ENCODE results near the gene DCAF6. TPM values are rescaled to one million over a fixed set of nuclear protein-coding genes. Genes with fewer than 3 reads are reported as not detected.
A peak's percentile ranks its signal among the peaks of the same experiment; 100 is the strongest.

DCAF6 gene
- total and polyA plus RNA-seq, 7 experiments from 2014 or later, result 8.4 to 32.7 (median 27.9) TPM

DNA sequence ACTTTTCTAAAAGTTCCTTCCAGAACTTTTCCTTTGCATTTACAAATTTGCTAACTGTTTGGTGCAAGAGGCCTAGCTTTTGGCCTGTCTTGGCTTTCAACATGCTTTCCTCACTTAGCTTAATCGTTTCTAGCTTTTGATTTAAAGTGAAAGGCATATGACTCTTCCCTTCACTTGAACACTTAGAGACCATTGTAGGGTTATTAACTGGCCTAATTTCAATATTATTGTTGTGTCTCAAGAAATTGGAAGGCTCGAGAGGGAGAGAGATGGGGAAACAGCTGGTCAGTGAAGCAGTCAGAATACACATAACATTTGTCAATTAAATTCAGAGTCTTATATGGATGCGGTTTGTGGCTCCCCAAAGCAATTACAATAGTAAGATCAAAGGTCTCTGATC lies 63.4 kb downstream of the DCAF6 start:
- Mint-ChIP-seq H3K27ac (no peak overlapping the region), H3K4me3 (no peak overlapping the region), H3K9me3 (no peaks in the 10 kb centered on the region), H3K4me1 (peaks cover 0 to 8% (median 3%) of the 10 kb centered on the region in 7 donors), H3K36me3 (peaks cover 3 to 54% (median 34%) of the 10 kb centered on the region in 5 donors), H3K27me3 (no peaks in the 10 kb centered on the region)
- Histone ChIP-seq H3K4me3 (ENCODE audit: low read length) (no peak overlapping the region), H3K27me3 (ENCODE audit: control insufficient read depth in 2 of 2, insufficient read depth in 2 of 2, low read length in 2 of 2) (no peaks in the 10 kb centered on the region), H3K9me3 (ENCODE audit: control insufficient read depth in 2 of 3, low read length in 3 of 3) (no peaks in the 10 kb centered on the region), H3K4me1 (ENCODE audit: control insufficient read depth in 2 of 2, insufficient read depth in 2 of 2, low read length in 2 of 2) (no peaks in the 10 kb centered on the region), H3K36me3 (ENCODE audit: control insufficient read depth in 2 of 3, insufficient read depth in 3 of 3, low read length in 3 of 3) (peaks cover 0 to 4% (median 0%) of the 10 kb centered on the region in 3 experiments), H3K27ac (ENCODE audit: low read depth, low read length) (no peak overlapping the region)
- POLR2A ChIA-PET, result no interaction called here
- CTCF ChIA-PET, result no interaction called here
- DNase-seq (no peak), ATAC-seq (no peak)
- intact Hi-C loops (cut with micrococcal nuclease), result no loop called here

DNA sequence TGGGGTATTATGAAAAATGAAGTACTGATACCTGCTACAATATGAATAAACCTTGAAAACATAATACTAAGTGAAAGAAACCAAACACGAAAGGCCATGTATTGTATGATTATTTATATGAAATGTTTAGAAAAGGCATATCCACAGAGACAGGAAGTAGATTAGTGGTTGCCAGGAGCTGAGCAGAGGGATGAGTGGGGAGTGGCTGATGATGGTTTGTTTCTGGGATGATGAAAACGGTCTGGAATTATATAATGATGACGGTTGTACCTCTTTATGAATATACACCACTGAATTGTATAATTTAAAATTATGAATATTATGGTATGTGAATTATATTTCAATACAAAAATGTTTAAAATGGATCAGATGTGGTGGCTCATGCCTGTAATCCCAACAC lies 64.2 kb downstream of the DCAF6 start:
- no peaks in the 10 kb centered on the region for H3K9me3 ChIP-seq (ENCODE audit: control insufficient read depth in 2 of 3, low read length in 3 of 3)
- no peak for ATAC-seq
- H3K4me3 ChIP-seq (ENCODE audit: low read length), result no peak overlapping the region
- Mint-ChIP-seq H3K9me3 (no peaks in the 10 kb centered on the region), H3K27ac (peak overlapping the region in 1 of 9 donors; percentile 48), H3K4me1 (peaks cover 0 to 8% (median 3%) of the 10 kb centered on the region in 7 donors), H3K4me3 (no peak overlapping the region), H3K36me3 (peaks cover 3 to 51% (median 31%) of the 10 kb centered on the region in 5 donors), H3K27me3 (no peaks in the 10 kb centered on the region)
- no peak for DNase-seq
- H3K36me3 ChIP-seq (ENCODE audit: control insufficient read depth in 2 of 3, insufficient read depth in 3 of 3, low read length in 3 of 3), result peaks cover 0 to 4% (median 0%) of the 10 kb centered on the region in 3 experiments
- ChIA-PET CTCF (no interaction called here), POLR2A (interaction anchor here (0.6 kb wide), 1 partner anchor 1986 kb away, joined by 3 read pairs; no protein-coding TSS in a partner anchor)
- no peaks in the 10 kb centered on the region for H3K4me1 ChIP-seq (ENCODE audit: control insufficient read depth in 2 of 2, insufficient read depth in 2 of 2, low read length in 2 of 2)
- no peaks in the 10 kb centered on the region for H3K27me3 ChIP-seq (ENCODE audit: control insufficient read depth in 2 of 2, insufficient read depth in 2 of 2, low read length in 2 of 2)
- intact Hi-C loops (cut with micrococcal nuclease), result no loop called here
- H3K27ac ChIP-seq (ENCODE audit: low read depth, low read length), result no peak overlapping the region

DNA sequence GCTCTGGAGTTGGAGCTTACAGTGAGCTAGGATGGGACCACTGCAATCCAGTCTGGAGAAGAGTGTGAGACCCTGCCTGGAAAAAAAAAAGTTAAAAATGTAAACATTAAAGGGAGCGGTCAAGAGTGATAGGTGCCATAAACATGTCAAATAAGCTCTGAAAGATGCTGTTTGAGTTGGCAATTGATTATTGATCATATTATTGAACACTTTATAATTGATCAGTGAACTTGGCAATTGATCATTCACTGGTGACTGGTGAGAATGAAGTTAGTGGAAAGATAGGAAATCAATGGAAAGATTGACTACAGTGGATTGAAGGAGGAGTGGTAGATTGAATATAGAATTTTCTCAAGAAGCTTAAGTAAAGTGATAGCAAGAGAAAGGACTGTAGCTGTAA lies 64.7 kb downstream of the DCAF6 start:
- POLR2A ChIA-PET, result interaction anchor here (0.6 kb wide), 1 partner anchor 1986 kb away, joined by 3 read pairs; no protein-coding TSS in a partner anchor
- ATAC-seq, result no peak

DNA sequence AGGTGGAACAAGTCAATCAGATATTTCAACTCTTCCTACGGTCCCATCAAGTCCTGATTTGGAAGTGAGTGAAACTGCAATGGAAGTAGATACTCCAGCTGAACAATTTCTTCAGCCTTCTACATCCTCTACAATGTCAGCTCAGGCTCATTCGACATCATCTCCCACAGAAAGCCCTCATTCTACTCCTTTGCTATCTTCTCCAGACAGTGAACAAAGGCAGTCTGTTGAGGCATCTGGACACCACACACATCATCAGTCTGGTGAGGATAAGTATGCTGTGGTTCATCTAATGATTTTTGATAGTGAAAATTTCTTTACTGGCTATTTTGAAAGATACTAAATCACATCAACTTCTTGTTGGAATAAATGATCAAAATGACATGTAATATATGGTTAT lies 68.0 kb downstream of the DCAF6 start:
- H3K4me1 Mint-ChIP-seq, result peaks cover 2 to 18% (median 4%) of the 10 kb centered on the region in 7 donors
- H3K27ac Mint-ChIP-seq, result peak overlapping the region in 1 of 9 donors; percentile 37
- peaks cover 0 to 4% (median 3%) of the 10 kb centered on the region in 3 experiments for H3K36me3 ChIP-seq (ENCODE audit: control insufficient read depth in 2 of 3, insufficient read depth in 3 of 3, low read length in 3 of 3)
- DNase-seq (no peak), ATAC-seq (no peak)
- ChIA-PET CTCF (no interaction called here), POLR2A (no interaction called here)
- peaks cover 17 to 56% (median 40%) of the 10 kb centered on the region in 5 donors for H3K36me3 Mint-ChIP-seq
- H3K4me3 Mint-ChIP-seq, result no peak overlapping the region
- intact Hi-C loops (cut with micrococcal nuclease), result no loop called here
- no peaks in the 10 kb centered on the region for H3K27me3 Mint-ChIP-seq
- H3K27ac ChIP-seq (ENCODE audit: low read depth, low read length), result no peak overlapping the region
- H3K9me3 ChIP-seq (ENCODE audit: control insufficient read depth in 2 of 3, low read length in 3 of 3), result no peaks in the 10 kb centered on the region
- no peak overlapping the region for H3K4me3 ChIP-seq (ENCODE audit: low read length)
- H3K4me1 ChIP-seq (ENCODE audit: control insufficient read depth in 2 of 2, insufficient read depth in 2 of 2, low read length in 2 of 2), result no peaks in the 10 kb centered on the region
- no peaks in the 10 kb centered on the region for H3K27me3 ChIP-seq (ENCODE audit: control insufficient read depth in 2 of 2, insufficient read depth in 2 of 2, low read length in 2 of 2)
- H3K9me3 Mint-ChIP-seq, result no peaks in the 10 kb centered on the region

More for the DNA sequence above, 64.7 kb downstream of the DCAF6 start:
- no peaks in the 10 kb centered on the region for H3K9me3 Mint-ChIP-seq
- peak overlapping the region in 1 of 9 donors; percentile 43 for H3K27ac Mint-ChIP-seq
- H3K27me3 Mint-ChIP-seq, result no peaks in the 10 kb centered on the region
- Histone ChIP-seq H3K27ac (ENCODE audit: low read depth, low read length) (no peak overlapping the region), H3K27me3 (ENCODE audit: control insufficient read depth in 2 of 2, insufficient read depth in 2 of 2, low read length in 2 of 2) (no peaks in the 10 kb centered on the region), H3K36me3 (ENCODE audit: control insufficient read depth in 2 of 3, insufficient read depth in 3 of 3, low read length in 3 of 3) (peaks cover 0 to 4% (median 0%) of the 10 kb centered on the region in 3 experiments), H3K4me3 (ENCODE audit: low read length) (no peak overlapping the region), H3K4me1 (ENCODE audit: control insufficient read depth in 2 of 2, insufficient read depth in 2 of 2, low read length in 2 of 2) (no peaks in the 10 kb centered on the region), H3K9me3 (ENCODE audit: control insufficient read depth in 2 of 3, low read length in 3 of 3) (no peaks in the 10 kb centered on the region)
- peaks cover 3 to 49% (median 29%) of the 10 kb centered on the region in 5 donors for H3K36me3 Mint-ChIP-seq
- intact Hi-C loops (cut with micrococcal nuclease), result no loop called here
- CTCF ChIA-PET, result no interaction called here
- H3K4me1 Mint-ChIP-seq, result peaks cover 0 to 7% (median 3%) of the 10 kb centered on the region in 7 donors
- DNase-seq, result no peak
- no peak overlapping the region for H3K4me3 Mint-ChIP-seq

DNA sequence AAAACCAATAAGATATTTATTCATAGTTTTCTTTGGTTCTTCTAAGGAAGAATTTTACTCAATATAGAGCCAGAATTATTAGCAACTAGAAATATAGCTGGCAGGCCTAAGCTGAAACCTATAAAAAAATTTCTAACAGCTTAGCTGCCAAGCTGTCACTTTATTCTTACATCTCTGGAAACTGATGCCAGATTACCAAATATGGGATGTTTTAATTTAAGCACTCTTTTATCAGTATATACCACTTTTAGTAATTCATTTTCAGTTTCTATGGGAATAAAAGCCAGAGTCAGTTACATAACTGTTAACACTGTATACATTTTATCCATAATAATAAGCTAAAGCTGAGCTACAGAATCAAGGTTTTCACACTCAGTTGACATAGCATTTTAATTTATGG lies 69.0 kb downstream of the DCAF6 start:
- POLR2A ChIA-PET, result no interaction called here
- H3K4me1 Mint-ChIP-seq, result peaks cover 2 to 19% (median 5%) of the 10 kb centered on the region in 7 donors
- intact Hi-C loops (cut with micrococcal nuclease), result no loop called here

DNA sequence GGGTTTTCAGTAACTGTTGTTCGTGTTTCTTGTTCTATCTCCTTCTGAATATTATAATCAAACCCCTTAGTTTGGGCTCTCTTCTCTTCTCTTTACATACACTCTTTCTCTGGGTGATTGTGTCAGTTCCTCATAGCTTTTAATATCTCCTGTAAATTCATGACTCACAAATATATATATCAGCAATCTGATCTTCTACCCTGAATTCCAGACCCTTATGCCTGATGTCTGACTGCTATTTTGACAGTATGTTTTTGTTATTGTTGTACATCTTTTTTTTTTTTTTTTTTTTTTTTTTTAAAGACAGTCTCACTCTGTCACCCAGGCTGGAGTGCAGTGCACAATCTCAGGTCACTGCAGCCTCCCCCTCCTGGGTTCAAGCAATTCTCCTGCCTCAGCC lies 71.2 kb downstream of the DCAF6 start:
- H3K36me3 Mint-ChIP-seq, result peaks cover 15 to 49% (median 35%) of the 10 kb centered on the region in 5 donors
- no peak overlapping the region for H3K27ac ChIP-seq (ENCODE audit: low read depth, low read length)
- no peak overlapping the region for H3K27ac Mint-ChIP-seq
- no peak overlapping the region for H3K4me3 Mint-ChIP-seq
- intact Hi-C loops (cut with micrococcal nuclease), result no loop called here
- H3K27me3 Mint-ChIP-seq, result no peaks in the 10 kb centered on the region
- H3K4me1 Mint-ChIP-seq, result peaks cover 2 to 19% (median 5%) of the 10 kb centered on the region in 7 donors
- H3K27me3 ChIP-seq (ENCODE audit: control insufficient read depth in 2 of 2, insufficient read depth in 2 of 2, low read length in 2 of 2), result no peaks in the 10 kb centered on the region
- H3K36me3 ChIP-seq (ENCODE audit: control insufficient read depth in 2 of 3, insufficient read depth in 3 of 3, low read length in 3 of 3), result peaks cover 1 to 4% (median 3%) of the 10 kb centered on the region in 3 experiments
- no peak overlapping the region for H3K4me3 ChIP-seq (ENCODE audit: low read length)
- H3K4me1 ChIP-seq (ENCODE audit: control insufficient read depth in 2 of 2, insufficient read depth in 2 of 2, low read length in 2 of 2), result no peaks in the 10 kb centered on the region
- no peaks in the 10 kb centered on the region for H3K9me3 ChIP-seq (ENCODE audit: control insufficient read depth in 2 of 3, low read length in 3 of 3)
- POLR2A ChIA-PET, result no interaction called here
- CTCF ChIA-PET, result no interaction called here
- no peaks in the 10 kb centered on the region for H3K9me3 Mint-ChIP-seq
- no peak for ATAC-seq
- DNase-seq, result no peak

More for the DNA sequence above, 69.0 kb downstream of the DCAF6 start:
- peaks cover 18 to 57% (median 42%) of the 10 kb centered on the region in 5 donors for H3K36me3 Mint-ChIP-seq
- no peak overlapping the region for H3K27ac Mint-ChIP-seq
- no peaks in the 10 kb centered on the region for H3K9me3 ChIP-seq (ENCODE audit: control insufficient read depth in 2 of 3, low read length in 3 of 3)
- H3K27ac ChIP-seq (ENCODE audit: low read depth, low read length), result no peak overlapping the region
- ATAC-seq (no peak), DNase-seq (no peak)
- H3K9me3 Mint-ChIP-seq, result no peaks in the 10 kb centered on the region
- H3K4me3 Mint-ChIP-seq, result no peak overlapping the region
- peaks cover 0 to 4% (median 3%) of the 10 kb centered on the region in 3 experiments for H3K36me3 ChIP-seq (ENCODE audit: control insufficient read depth in 2 of 3, insufficient read depth in 3 of 3, low read length in 3 of 3)
- H3K27me3 ChIP-seq (ENCODE audit: control insufficient read depth in 2 of 2, insufficient read depth in 2 of 2, low read length in 2 of 2), result no peaks in the 10 kb centered on the region
- H3K27me3 Mint-ChIP-seq, result no peaks in the 10 kb centered on the region
- H3K4me1 ChIP-seq (ENCODE audit: control insufficient read depth in 2 of 2, insufficient read depth in 2 of 2, low read length in 2 of 2), result no peaks in the 10 kb centered on the region
- CTCF ChIA-PET, result no interaction called here
- H3K4me3 ChIP-seq (ENCODE audit: low read length), result no peak overlapping the region

DNA sequence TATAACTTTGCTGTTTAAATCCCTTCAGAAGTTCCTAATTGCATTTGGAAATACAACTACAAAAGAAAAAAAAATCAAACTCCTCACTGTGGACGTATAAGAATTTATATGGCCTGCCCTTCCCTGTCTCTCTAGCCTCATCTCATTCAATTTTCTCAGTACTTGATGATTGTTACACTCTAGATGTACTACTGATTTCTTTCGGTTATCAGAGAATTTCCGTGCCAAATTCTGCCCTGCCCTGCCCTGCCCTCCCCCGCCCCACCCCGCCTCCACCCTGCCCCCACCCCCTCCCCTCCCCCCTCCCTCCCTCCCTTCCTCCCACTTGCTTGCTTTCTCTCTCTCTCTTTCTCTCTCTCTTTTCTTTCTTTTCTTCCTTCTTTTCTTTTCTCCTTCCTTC lies 72.1 kb downstream of the DCAF6 start:
- Histone ChIP-seq H3K27ac (ENCODE audit: low read depth, low read length) (no peak overlapping the region), H3K9me3 (ENCODE audit: control insufficient read depth in 2 of 3, low read length in 3 of 3) (no peaks in the 10 kb centered on the region), H3K36me3 (ENCODE audit: control insufficient read depth in 2 of 3, insufficient read depth in 3 of 3, low read length in 3 of 3) (peaks cover 3 to 8% (median 4%) of the 10 kb centered on the region in 3 experiments), H3K4me1 (ENCODE audit: control insufficient read depth in 2 of 2, insufficient read depth in 2 of 2, low read length in 2 of 2) (no peaks in the 10 kb centered on the region), H3K4me3 (ENCODE audit: low read length) (no peak overlapping the region), H3K27me3 (ENCODE audit: control insufficient read depth in 2 of 2, insufficient read depth in 2 of 2, low read length in 2 of 2) (no peaks in the 10 kb centered on the region)
- H3K4me1 Mint-ChIP-seq, result peaks cover 2 to 19% (median 5%) of the 10 kb centered on the region in 7 donors
- no peaks in the 10 kb centered on the region for H3K9me3 Mint-ChIP-seq
- no peaks in the 10 kb centered on the region for H3K27me3 Mint-ChIP-seq
- peaks cover 15 to 52% (median 38%) of the 10 kb centered on the region in 5 donors for H3K36me3 Mint-ChIP-seq
- ChIA-PET CTCF (no interaction called here), POLR2A (no interaction called here)
- DNase-seq (no peak), ATAC-seq (no peak)
- H3K4me3 Mint-ChIP-seq, result no peak overlapping the region
- intact Hi-C loops (cut with micrococcal nuclease), result no loop called here
- H3K27ac Mint-ChIP-seq, result peak overlapping the region in 1 of 9 donors; percentile 1
